SK-N-SH (cell line): Measurements from ENCODE around the gene PSMC3. TPM values are rescaled to one million over a fixed set of nuclear protein-coding genes. Genes with fewer than 3 reads are reported as not detected.

ENCODE experiments used
- CTCF ChIA-PET: fragments of 300-600, 350-600 bp; formaldehyde crosslinking; extraction: SDS; loops from one replicate; lab custom pipeline; 2021; lab: Yijun Ruan, JAX
- POLR2A ChIA-PET: fragments of 350-600 bp; sonication (Branson Sonifier 250); formaldehyde crosslinking; extraction: SDS; loops from one replicate; lab custom pipeline; 2020; ENCODE audit warnings: antibody characterized with exemption, inconsistent platforms; lab: Yijun Ruan, JAX
- DNase-seq: peaks from one replicate; pipeline ENCODE4 v3.0.0; 2012
- H2AFZ ChIP-seq: fragments of 200-600 bp; sonication (generic); 2 replicates; pipeline ENCODE4 v1.8.1; 2016; ENCODE audit warnings: antibody characterized with exemption, mild to moderate bottlenecking, low read depth
- H3F3A ChIP-seq: fragments of 200-600 bp; sonication (generic); replicated peaks from 2 replicates; pipeline ENCODE3; 2016; ENCODE audit warnings: antibody characterized with exemption, mild to moderate bottlenecking; ENCODE audit not compliant: insufficient read depth
- H3K27ac ChIP-seq, 2 experiments: fragments of 200-500 bp in 1 of 2; fragments of 200-600 bp in 1 of 2; sonication (Bioruptor generic) in 1 of 2; sonication (generic), shearing (Covaris generic) in 1 of 2; 2 replicates each; pipeline versions ENCODE4 v1.5.1 to v1.6.1; 2014 to 2016; ENCODE audit warnings: low read depth in 2 of 2, inconsistent platforms in 1 of 2, low read length in 1 of 2, mild to moderate bottlenecking in 1 of 2, mixed read lengths in 1 of 2
- H3K27me3 ChIP-seq: fragments of 200-600 bp; sonication (generic), shearing (Covaris generic); 2 replicates; pipeline ENCODE4 v1.6.1; 2016; ENCODE audit warnings: mixed run types; ENCODE audit not compliant: insufficient read depth
- H3K36me3 ChIP-seq, 2 experiments: fragments of 200-500 bp in 1 of 2; fragments of 200-600 bp in 1 of 2; sonication (Bioruptor generic) in 1 of 2; sonication (generic) in 1 of 2; replicated peaks in 1 of 2; 2 replicates each; pipeline versions ENCODE3 to v1.5.1; 2014 to 2016; ENCODE audit warnings: low read length in 1 of 2, mild to moderate bottlenecking in 1 of 2; ENCODE audit not compliant: insufficient read depth in 2 of 2, control insufficient read depth in 1 of 2
- H3K4me1 ChIP-seq, 2 experiments: fragments of 200-500 bp in 1 of 2; fragments of 200-600 bp in 1 of 2; sonication (Bioruptor generic) in 1 of 2; sonication (generic), shearing (Covaris generic) in 1 of 2; 2 replicates each; pipeline versions ENCODE4 v1.5.1 to v1.6.1; 2014 to 2016; ENCODE audit warnings: low read depth in 1 of 2, low read length in 1 of 2, mixed run types in 1 of 2; ENCODE audit not compliant: insufficient read depth in 2 of 2, control insufficient read depth in 1 of 2
- H3K4me2 ChIP-seq: fragments of 200-600 bp; sonication (generic), shearing (Covaris generic); 2 replicates; pipeline ENCODE4 v1.6.1; 2017; ENCODE audit warnings: mixed run types
- H3K4me3 ChIP-seq, 2 experiments: fragments of 200-500 bp in 1 of 2; fragments of 200-600 bp in 1 of 2; sonication (Bioruptor generic) in 1 of 2; sonication (generic), shearing (Covaris generic) in 1 of 2; 2 replicates each; pipeline versions ENCODE4 v1.5.1 to v1.8.1; 2014 to 2016; ENCODE audit warnings: low read depth in 2 of 2, inconsistent platforms in 1 of 2, low read length in 1 of 2, mild to moderate bottlenecking in 1 of 2, mixed read lengths in 1 of 2, moderate library complexity in 1 of 2
- H3K79me2 ChIP-seq: fragments of 200-600 bp; sonication (generic); 2 replicates; pipeline ENCODE4 v1.8.1; 2017; ENCODE audit warnings: mild to moderate bottlenecking; ENCODE audit not compliant: insufficient read depth
- H3K9ac ChIP-seq: fragments of 200-600 bp; sonication (generic); 2 replicates; pipeline ENCODE4 v1.6.1; 2017; ENCODE audit warnings: mixed run types
- H3K9me2 ChIP-seq: fragments of 200-600 bp; sonication (generic); 2 replicates; pipeline ENCODE4 v1.6.1; 2017; ENCODE audit warnings: mixed run types
- H3K9me3 ChIP-seq: fragments of 200-600 bp; sonication (generic); 2 replicates; pipeline ENCODE4 v1.6.1; 2017; ENCODE audit warnings: mixed run types, mild to moderate bottlenecking, moderate library complexity
- H4K20me1 ChIP-seq: fragments of 200-600 bp; sonication (generic); 2 replicates; pipeline ENCODE4 v1.6.1; 2017; ENCODE audit warnings: mild to moderate bottlenecking, mixed run types; ENCODE audit not compliant: insufficient read depth
- EP300 ChIP-seq, 2 experiments: IDR thresholded peaks; 2 replicates each; pipeline versions ENCODE4 v1.4.0 to v1.6.1; 2012; ENCODE audit warnings: borderline replicate concordance in 1 of 2, low read depth in 1 of 2, low read length in 1 of 2
- FOXM1 ChIP-seq: IDR thresholded peaks from 2 replicates; pipeline ENCODE4 v1.4.0; 2012; ENCODE audit warnings: low read depth, mild to moderate bottlenecking
- GATA2 ChIP-seq: sonication (generic); formaldehyde crosslinking; IDR thresholded peaks from 2 replicates; pipeline ENCODE4 v1.5.0; 2020; ENCODE audit warnings: mild to moderate bottlenecking, missing genetic modification reagents
- NFIC ChIP-seq: IDR thresholded peaks from 2 replicates; pipeline ENCODE4 v1.4.0; 2012; ENCODE audit warnings: borderline replicate concordance
- NRF1 ChIP-seq: IDR thresholded peaks from 2 replicates; pipeline ENCODE4 v1.6.1; 2012; ENCODE audit warnings: low read depth, mild to moderate bottlenecking, low read length
- POLR2AphosphoS5 ChIP-seq: IDR thresholded peaks from 2 replicates; pipeline ENCODE4 v1.6.1; 2012; ENCODE audit warnings: low read depth, low read length
- RCOR1 ChIP-seq: fragments of 150-350 bp; IDR thresholded peaks from 2 replicates; pipeline ENCODE4 v1.6.1; 2017; ENCODE audit warnings: antibody characterized with exemption, low read length
- SMC3 ChIP-seq: IDR thresholded peaks from 2 replicates; pipeline ENCODE4 v1.6.1; 2012; ENCODE audit warnings: low read depth, low read length, improper control_type of control experiment
- TAF1 ChIP-seq: IDR thresholded peaks from 2 replicates; pipeline ENCODE4 v1.6.1; 2012; ENCODE audit warnings: low read depth, mild to moderate bottlenecking, low read length, moderate library complexity, borderline replicate concordance
- TCF12 ChIP-seq: IDR thresholded peaks from 2 replicates; pipeline ENCODE4 v1.4.0; 2012
- TEAD4 ChIP-seq: IDR thresholded peaks from 2 replicates; pipeline ENCODE4 v1.4.0; 2012; ENCODE audit warnings: mild to moderate bottlenecking, borderline replicate concordance; ENCODE audit not compliant: insufficient read depth
- USF1 ChIP-seq: IDR thresholded peaks from 2 replicates; pipeline ENCODE4 v1.4.0; 2012; ENCODE audit warnings: low read depth, borderline replicate concordance
- YY1 ChIP-seq: IDR thresholded peaks from 2 replicates; pipeline ENCODE4 v1.4.0; 2012; ENCODE audit warnings: low read depth, mild to moderate bottlenecking
- WGBS: methylation state at CpG from one replicate; pipeline ENCODE4 v1.1.6; 2017; ENCODE audit warnings: low lambda C conversion rate; 5-methylcytosine and 5-hydroxymethylcytosine counted together
- polyA plus RNA-seq, 3 experiments: library from polyadenylated mRNA; depleted of rRNA; stranded (reverse); fragments of >200 nt; gene quantifications; 2 replicates each; pipeline ENCODE4 v1.2.3, GENCODE V29; 2012
- TF ChIP-seq, protein P1 (sequence below): IDR thresholded peaks from 2 replicates; pipeline ENCODE4 v1.6.1; 2012; ENCODE audit warnings: mild to moderate bottlenecking, low read depth, low read length, moderate library complexity
- TF ChIP-seq, protein P2 (sequence below): fragments of 150-350 bp; IDR thresholded peaks from 2 replicates; pipeline ENCODE4 v1.6.1; 2017; ENCODE audit warnings: antibody characterized with exemption, low read length, low read depth, borderline replicate concordance

Gene PSMC3
- polyA plus RNA-seq, 1 of the 3 experiments (the other 2 are of a cell fraction) = 184 TPM

- no peak overlapping the region for H3K4me3 ChIP-seq
- H3K4me2 ChIP-seq = no peak overlapping the region
- WGBS = 92% methylated on average over 4 of the region's 4 CpGs
- H3K27me3 ChIP-seq = no peaks in the 10 kb centered on the region
- no peak overlapping the region for H3K27ac ChIP-seq
- no peak for TF ChIP-seq TCF12
- no peak for TF ChIP-seq EP300 (IDR thresholded peaks at IDR 0.05; ENCODE audit: borderline replicate concordance in 1 of 2, low read depth in 1 of 2, low read length in 1 of 2)
- TF ChIP-seq TAF1 = no peak
- TF ChIP-seq TEAD4 = no peak
- TF ChIP-seq POLR2AphosphoS5 = no peak
- TF ChIP-seq GATA2 = no peak
- no peak for TF ChIP-seq NRF1
- TF ChIP-seq USF1 = no peak
- TF ChIP-seq FOXM1 = no peak
- TF ChIP-seq, protein P1, sequence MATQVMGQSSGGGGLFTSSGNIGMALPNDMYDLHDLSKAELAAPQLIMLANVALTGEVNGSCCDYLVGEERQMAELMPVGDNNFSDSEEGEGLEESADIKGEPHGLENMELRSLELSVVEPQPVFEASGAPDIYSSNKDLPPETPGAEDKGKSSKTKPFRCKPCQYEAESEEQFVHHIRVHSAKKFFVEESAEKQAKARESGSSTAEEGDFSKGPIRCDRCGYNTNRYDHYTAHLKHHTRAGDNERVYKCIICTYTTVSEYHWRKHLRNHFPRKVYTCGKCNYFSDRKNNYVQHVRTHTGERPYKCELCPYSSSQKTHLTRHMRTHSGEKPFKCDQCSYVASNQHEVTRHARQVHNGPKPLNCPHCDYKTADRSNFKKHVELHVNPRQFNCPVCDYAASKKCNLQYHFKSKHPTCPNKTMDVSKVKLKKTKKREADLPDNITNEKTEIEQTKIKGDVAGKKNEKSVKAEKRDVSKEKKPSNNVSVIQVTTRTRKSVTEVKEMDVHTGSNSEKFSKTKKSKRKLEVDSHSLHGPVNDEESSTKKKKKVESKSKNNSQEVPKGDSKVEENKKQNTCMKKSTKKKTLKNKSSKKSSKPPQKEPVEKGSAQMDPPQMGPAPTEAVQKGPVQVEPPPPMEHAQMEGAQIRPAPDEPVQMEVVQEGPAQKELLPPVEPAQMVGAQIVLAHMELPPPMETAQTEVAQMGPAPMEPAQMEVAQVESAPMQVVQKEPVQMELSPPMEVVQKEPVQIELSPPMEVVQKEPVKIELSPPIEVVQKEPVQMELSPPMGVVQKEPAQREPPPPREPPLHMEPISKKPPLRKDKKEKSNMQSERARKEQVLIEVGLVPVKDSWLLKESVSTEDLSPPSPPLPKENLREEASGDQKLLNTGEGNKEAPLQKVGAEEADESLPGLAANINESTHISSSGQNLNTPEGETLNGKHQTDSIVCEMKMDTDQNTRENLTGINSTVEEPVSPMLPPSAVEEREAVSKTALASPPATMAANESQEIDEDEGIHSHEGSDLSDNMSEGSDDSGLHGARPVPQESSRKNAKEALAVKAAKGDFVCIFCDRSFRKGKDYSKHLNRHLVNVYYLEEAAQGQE = no peak
- TF ChIP-seq RCOR1 = no peak
- no peak for TF ChIP-seq SMC3
- TF ChIP-seq NFIC = no peak
- TF ChIP-seq, protein P2, sequence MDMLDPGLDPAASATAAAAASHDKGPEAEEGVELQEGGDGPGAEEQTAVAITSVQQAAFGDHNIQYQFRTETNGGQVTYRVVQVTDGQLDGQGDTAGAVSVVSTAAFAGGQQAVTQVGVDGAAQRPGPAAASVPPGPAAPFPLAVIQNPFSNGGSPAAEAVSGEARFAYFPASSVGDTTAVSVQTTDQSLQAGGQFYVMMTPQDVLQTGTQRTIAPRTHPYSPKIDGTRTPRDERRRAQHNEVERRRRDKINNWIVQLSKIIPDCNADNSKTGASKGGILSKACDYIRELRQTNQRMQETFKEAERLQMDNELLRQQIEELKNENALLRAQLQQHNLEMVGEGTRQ = no peak
- TF ChIP-seq YY1 = no peak
- DNase-seq = no peak
- peaks cover 52% of the 10 kb centered on the region for H3K79me2 ChIP-seq
- H4K20me1 ChIP-seq = peaks cover 31% of the 10 kb centered on the region
- no peak overlapping the region for H2AFZ ChIP-seq
- H3K9ac ChIP-seq = no peak overlapping the region
- no peaks in the 10 kb centered on the region for H3K9me3 ChIP-seq
- H3F3A ChIP-seq = peaks cover 2% of the 10 kb centered on the region
- H3K9me2 ChIP-seq = no peaks in the 10 kb centered on the region
- H3K36me3 ChIP-seq = peaks cover 71 to 79% of the 10 kb centered on the region in 2 experiments
- peaks cover 15 to 25% of the 10 kb centered on the region in 2 experiments; a peak in 3 of 4 replicates for H3K4me1 ChIP-seq
- CTCF ChIA-PET = no interaction called here
- POLR2A ChIA-PET = no interaction called here
Measured at GRCh38 chr11:47470671-47471070, 44.4 kb upstream of the PSMC3 start.
